Mucosa of descending colon (tissue), 3 donors: Measurements from ENCODE around the gene SHTN1. TPM values are rescaled to one million over a fixed set of nuclear protein-coding genes. Genes with fewer than 3 reads are reported as not detected.

Experiments used
- ATAC-seq: fragments of 200-7000 bp; cut with Tn5 transposase; one replicate; pipeline ENCODE4 v1.9.1; 2020; ENCODE audit warnings: mild to moderate bottlenecking, moderate library complexity
- DNase-seq, 3 donors: peaks; one replicate each; pipeline ENCODE4 v3.0.0-alpha.2; 2020
- H3K36me3 ChIP-seq: fragments of 200-600 bp; one replicate; pipeline ENCODE4 v1.8.0; 2021; ENCODE audit warnings: low read depth, mild to moderate bottlenecking
- H3K4me1 ChIP-seq: fragments of 200-600 bp; one replicate; pipeline ENCODE4 v1.8.0; 2021; ENCODE audit warnings: low read depth, mild to moderate bottlenecking
- H3K4me3 ChIP-seq: fragments of 200-600 bp; one replicate; pipeline ENCODE4 v1.8.0; 2021; ENCODE audit warnings: mild to moderate bottlenecking
- H3K9me3 ChIP-seq: fragments of 200-600 bp; one replicate; pipeline ENCODE4 v1.8.0; 2021; ENCODE audit warnings: mild to moderate bottlenecking
- intact Hi-C, 2 donors: fragments of 100-400 bp; cut with DNase I in 1 of 2; cut with micrococcal nuclease in 1 of 2; formaldehyde crosslinking; loops; one replicate each; pipeline versions ENCODE4 v1.11.0 to v1.11.1; 2022; cut with DNase I, micrococcal nuclease
- total RNA-seq, 3 donors: library from RNA; stranded (reverse); fragmentation: NEBNext Ultra II Directional in 2 of 3; extraction: Animal tissue kit (Norgen Biotek cat#: 25700) in 2 of 3; gene quantifications; one replicate each; pipeline versions ENCODE4 v1.2.1 to v1.2.4, GENCODE V29; 2021 to 2023
- TF ChIP-seq, protein P1 (sequence below): fragments of 200-600 bp; IDR thresholded peaks from one replicate; pipeline ENCODE4 v1.8.0; 2022; ENCODE audit warnings: antibody characterized with exemption, mild to moderate bottlenecking
- donor health status: DM: no; HTN: no; CAD: no; lungs with moderate emphysema.
- donor health status: DM: no; HTN: no; CAD: no.
- donor health status: DM: no; HTN: yes; CAD: no.

SHTN1 gene
- total RNA-seq, 3 donors from 2014 or later = 17.4 to 33.5 (median 27.9) TPM

DNA sequence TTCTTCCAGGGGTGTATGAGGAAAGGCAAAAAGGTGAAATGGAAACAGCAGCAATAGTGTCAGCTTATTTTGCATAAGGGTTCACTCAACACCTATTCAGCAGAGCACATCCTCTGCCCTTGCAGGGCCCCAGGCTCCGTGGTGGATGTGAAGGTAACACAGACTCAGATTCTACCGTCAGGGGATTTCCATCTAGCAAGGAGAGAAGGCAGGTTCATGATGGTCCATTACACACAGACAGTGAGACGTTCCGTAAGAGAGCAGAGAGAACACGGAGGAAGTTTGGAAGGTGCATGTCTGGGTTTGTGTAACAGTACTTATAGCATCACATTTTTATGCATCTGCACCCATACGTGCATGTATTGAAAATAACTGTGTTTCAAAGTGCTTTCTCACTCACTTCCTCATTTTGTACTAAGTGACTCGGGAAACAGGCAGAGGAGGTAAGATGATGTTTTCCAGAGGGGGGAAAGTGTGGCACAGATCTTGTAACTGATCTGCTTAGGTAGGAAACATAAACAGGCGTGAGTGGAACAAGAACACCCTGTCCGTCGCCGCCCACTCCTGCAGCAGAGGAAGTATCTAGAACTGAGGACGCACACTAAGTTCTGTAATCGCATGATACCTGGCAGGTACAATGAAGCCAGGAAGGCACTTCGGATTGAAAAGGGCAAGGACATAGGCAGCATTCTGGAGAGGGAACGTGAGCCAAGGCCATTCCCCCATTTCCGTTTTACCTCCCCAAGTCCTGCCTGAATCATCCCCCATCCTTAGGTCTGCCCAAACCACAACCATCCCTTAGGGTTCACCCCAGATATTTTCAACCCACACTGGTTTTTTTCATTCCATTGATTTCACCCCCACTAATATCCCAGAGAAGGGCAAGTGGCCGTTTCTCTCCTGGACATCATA is 156.7 kb downstream of the SHTN1 start:
- TF ChIP-seq, protein P1, sequence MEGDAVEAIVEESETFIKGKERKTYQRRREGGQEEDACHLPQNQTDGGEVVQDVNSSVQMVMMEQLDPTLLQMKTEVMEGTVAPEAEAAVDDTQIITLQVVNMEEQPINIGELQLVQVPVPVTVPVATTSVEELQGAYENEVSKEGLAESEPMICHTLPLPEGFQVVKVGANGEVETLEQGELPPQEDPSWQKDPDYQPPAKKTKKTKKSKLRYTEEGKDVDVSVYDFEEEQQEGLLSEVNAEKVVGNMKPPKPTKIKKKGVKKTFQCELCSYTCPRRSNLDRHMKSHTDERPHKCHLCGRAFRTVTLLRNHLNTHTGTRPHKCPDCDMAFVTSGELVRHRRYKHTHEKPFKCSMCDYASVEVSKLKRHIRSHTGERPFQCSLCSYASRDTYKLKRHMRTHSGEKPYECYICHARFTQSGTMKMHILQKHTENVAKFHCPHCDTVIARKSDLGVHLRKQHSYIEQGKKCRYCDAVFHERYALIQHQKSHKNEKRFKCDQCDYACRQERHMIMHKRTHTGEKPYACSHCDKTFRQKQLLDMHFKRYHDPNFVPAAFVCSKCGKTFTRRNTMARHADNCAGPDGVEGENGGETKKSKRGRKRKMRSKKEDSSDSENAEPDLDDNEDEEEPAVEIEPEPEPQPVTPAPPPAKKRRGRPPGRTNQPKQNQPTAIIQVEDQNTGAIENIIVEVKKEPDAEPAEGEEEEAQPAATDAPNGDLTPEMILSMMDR = no peak
- intact Hi-C loops = no loop called here

DNA sequence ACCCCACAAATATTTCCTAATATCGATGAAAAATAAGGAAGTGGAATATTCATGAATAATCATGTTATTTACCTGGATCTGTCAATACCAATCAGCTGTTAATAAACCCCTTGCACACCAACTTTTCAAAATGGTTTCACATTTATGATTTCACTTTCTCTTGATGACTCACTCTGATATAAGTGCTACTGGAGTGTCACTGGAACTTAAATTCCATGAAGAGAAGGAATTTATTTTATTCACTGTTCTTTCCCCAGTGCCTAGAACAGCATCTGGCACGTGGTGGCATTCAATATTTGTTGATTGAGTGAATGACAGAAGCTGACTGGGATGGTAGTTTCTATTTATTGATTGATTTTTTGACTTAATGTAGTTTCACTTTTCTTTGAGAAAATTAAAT is 159.2 kb downstream of the SHTN1 start:
- TF ChIP-seq, protein P1 = no peak
- no peak for DNase-seq
- intact Hi-C loops = no loop called here

More for the DNA sequence above, 156.7 kb downstream of the SHTN1 start:
- H3K4me3 ChIP-seq = no peak overlapping the region
- H3K4me1 ChIP-seq = peaks cover 13% of the 10 kb centered on the region
- peak in 1 of 3 donors; percentile 5 for DNase-seq
- no peaks in the 10 kb centered on the region for H3K9me3 ChIP-seq
- no peak for ATAC-seq
- no peaks in the 10 kb centered on the region for H3K36me3 ChIP-seq

DNA sequence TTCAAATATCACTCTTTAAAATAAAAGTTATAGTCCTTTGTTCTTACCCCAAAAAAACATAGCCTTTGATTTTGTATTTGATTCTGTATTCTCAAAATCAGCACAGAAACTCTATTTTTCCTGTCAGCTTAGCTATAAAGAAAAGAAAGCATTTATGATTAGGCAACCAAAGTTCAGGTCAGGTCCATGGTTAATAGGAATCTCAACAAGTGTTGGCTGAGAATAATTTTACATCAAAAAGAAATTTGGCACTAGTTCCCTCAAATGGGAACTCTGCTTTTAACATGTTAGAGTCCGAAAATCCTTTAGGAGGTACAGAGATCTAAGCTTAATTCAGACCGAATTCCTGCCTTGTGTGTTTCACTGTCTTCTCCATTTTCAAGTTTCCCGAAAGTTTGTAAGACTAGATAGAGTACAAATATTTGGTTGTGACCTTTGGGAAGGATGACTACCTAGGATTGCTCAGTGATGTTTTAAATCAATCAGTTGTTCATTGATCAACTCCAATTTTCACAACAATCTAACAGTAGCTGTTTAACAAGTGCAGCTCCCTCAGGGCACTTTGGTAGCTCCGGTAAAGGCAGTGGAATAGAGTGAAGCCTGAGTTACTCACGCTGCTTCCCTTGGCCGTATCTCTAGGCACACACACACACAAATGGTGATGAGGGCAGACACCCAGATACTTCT is 164.5 kb downstream of the SHTN1 start:
- no peak for ATAC-seq
- no peak overlapping the region for H3K4me3 ChIP-seq
- intact Hi-C loops = no loop called here
- no peak for DNase-seq
- H3K36me3 ChIP-seq = no peaks in the 10 kb centered on the region
- H3K9me3 ChIP-seq = no peaks in the 10 kb centered on the region
- H3K4me1 ChIP-seq = no peaks in the 10 kb centered on the region
- TF ChIP-seq, protein P1 = no peak

More for the DNA sequence above, 159.2 kb downstream of the SHTN1 start:
- Histone ChIP-seq H3K4me1 (peaks cover 13% of the 10 kb centered on the region), H3K4me3 (no peak overlapping the region), H3K36me3 (no peaks in the 10 kb centered on the region), H3K9me3 (no peaks in the 10 kb centered on the region)
- no peak for ATAC-seq

DNA sequence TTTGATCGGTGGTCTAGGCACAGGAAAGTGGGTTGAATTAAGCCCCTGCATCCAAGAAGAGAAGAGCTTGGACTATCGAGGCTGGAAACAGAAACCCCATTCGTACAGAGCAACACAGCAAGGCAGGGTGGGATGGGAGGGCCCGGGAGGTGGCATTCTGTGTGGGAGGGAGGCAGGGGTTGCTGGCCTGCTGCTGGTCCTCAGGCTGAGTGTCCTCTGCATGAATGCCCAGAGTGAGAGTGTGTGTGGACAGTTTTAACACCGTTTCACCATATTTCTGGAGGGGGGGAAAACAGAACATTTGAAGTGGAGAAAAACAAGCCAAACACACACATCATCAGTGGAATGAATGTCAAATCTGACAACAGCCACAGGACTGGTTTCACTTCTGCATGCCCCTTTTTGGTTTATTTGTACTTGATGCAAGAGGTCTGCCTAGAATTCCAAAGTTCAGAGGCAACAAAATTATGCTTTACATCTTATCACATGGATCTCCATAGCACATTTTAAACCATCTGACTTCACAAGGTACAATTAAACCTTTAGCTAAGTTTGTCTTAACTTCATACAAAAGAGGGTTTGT is 166.8 kb downstream of the SHTN1 start:
- ATAC-seq = no peak
- Histone ChIP-seq H3K9me3 (no peaks in the 10 kb centered on the region), H3K4me1 (no peaks in the 10 kb centered on the region), H3K4me3 (no peak overlapping the region), H3K36me3 (no peaks in the 10 kb centered on the region)
- DNase-seq = no peak
- intact Hi-C loops = no loop called here
- TF ChIP-seq, protein P1 = no peak

DNA sequence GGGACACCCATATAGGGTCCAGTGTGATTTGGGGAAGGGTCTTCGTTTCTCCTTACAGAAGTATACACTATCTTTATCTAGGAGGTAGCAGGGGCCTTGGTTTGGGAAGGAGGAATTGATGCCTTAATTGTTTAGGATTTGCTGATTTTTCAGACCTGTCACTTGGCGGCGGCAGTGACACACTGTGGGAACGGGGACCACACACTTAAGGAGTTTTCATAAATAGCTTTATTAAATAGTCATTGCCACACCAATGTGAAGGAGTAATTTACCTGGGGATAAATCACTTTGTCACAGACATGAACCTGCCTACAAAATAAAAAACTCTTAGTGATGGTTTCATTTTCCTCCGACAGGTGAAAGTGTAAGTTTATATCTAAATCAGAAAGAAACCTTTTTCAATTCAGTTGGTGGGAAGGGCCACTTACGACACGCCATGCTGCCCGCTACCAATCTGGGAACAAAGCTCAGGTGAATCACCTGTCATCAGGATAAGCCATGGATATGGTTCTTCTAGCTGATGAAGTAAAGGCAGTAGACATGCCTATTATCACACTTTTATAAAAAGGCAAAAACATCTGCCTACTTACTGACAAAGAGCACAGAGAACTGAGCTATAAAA is 168.0 kb downstream of the SHTN1 start:
- intact Hi-C loops = no loop called here
- H3K4me3 ChIP-seq = no peak overlapping the region
- H3K9me3 ChIP-seq = no peaks in the 10 kb centered on the region
- no peaks in the 10 kb centered on the region for H3K4me1 ChIP-seq
- ATAC-seq (no peak), DNase-seq (no peak)
- no peaks in the 10 kb centered on the region for H3K36me3 ChIP-seq
- TF ChIP-seq, protein P1 = no peak
